Stimulated activated CD4-positive, alpha-beta T cell treated with anti-CD3 and anti-CD28 coated beads, Interleukin-4, amount 100 ng/mL, for 4 hours (primary cell): ENCODE measurements around the gene CA10.

Experiments used
- DNase-seq, 2 experiments: peaks; one replicate each; pipeline ENCODE4 v3.0.0-alpha.2; 2020

CA10 gene

DNA sequence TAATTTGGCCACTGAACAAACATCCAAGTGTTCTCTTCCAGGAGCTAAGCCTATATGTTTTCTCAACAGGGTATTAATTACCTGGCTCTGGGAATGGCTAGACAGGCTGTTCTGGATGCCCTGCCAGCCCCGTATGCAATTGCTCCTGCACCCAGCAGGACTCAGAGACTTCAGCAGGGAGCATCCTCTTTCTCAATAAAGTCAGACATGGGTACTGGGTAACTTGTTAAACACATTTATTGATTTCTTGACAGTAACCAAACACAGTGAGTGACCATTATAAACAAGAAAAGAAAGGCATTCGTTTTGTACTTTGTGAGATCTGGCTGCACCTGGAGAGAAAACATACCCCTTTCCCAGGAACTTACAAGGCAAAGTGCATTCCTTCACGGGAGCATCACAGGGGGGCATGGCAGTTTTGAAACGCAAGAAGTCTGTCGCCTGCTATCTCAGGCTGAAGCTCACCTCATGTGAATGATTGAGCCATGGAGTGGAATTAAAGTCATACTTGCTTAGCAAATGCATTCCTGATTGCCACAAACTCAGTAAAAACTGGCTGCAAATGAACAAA is 528.3 kb downstream of the CA10 start:
- DNase-seq, result no peak

GRCh38 chr17:51629232-51629631 is 529.3 kb downstream of the CA10 start:
- no peak for DNase-seq

DNA sequence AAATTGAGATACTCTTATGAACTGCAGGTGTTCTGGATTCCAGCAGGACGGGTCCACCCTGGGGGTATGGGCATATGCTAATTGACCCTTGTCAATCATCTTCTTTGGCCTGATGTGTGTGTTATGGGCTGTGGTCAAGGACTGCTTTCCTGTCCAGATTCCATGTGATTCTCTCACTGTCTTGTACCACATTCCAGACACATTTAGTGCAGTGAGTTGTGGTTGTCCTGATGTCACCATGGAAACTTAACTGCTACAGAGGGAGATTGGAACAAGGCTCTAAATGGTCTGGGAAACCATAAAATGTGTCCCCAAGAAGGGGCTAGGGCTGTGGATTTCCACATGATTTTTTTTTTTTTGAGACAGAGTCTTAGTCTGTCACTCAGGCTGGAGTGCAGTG is 530.7 kb downstream of the CA10 start:
- DNase-seq, result no peak

GRCh38 chr17:51618476-51618875 is 540.0 kb downstream of the CA10 start:
- no peak for DNase-seq

DNA sequence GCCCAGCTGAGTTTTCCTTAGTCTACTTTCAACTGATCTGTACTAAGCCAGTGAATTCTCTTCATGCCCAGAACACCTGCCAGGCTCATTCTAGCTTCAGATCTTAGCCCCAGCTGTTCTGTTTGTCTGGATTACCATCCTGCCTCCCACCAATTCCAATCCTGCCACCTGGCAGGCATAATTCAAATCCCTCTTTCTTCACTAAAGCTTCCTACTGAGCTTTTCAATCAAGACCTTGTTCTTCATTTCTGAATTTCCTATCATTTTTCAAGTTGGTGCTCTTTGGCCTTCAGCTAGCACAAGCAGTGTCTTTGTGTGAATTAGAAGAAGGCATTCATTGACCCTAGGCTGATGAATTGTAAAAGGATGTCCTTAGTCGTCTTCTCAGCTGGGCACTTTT is 540.5 kb downstream of the CA10 start:
- no peak for DNase-seq

- DNase-seq, result no peak
Observed at GRCh38 chr17:51613255-51613654, 545.3 kb downstream of the CA10 start.

- no peak for DNase-seq
Observed at GRCh38 chr17:51612692-51613091, 545.8 kb downstream of the CA10 start.

- DNase-seq, result no peak
Observed at GRCh38 chr17:51611585-51611984, 546.9 kb downstream of the CA10 start.

DNA sequence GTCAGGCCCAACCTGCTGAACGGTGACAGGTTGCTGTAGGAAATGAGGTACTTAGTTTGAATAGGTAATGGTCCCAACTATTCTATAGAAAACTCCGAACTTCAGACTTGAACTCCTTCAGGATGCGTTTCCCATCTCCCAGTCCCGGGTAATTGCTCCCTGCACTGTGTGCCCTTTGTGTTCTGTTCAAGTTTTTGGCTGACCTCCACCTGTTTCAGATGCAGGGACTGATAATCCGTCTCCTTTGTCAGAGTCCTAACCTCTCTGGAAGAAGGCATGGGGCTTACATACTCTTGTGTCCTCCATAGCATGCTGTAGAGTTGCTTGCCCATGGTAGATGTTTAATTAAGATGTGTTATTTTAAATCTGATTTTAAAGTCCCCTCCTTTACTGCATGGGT is 547.7 kb downstream of the CA10 start:
- DNase-seq, result no peak

GRCh38 chr17:51610155-51610554 is 548.4 kb downstream of the CA10 start:
- no peak for DNase-seq

GRCh38 chr17:51608251-51608933 is 550.1 kb downstream of the CA10 start:
- no peak for DNase-seq

- DNase-seq, result no peak
Observed at GRCh38 chr17:51607512-51607911, 551.0 kb downstream of the CA10 start.

- no peak for DNase-seq
Observed at GRCh38 chr17:51604299-51605020, 554.1 kb downstream of the CA10 start.

DNA sequence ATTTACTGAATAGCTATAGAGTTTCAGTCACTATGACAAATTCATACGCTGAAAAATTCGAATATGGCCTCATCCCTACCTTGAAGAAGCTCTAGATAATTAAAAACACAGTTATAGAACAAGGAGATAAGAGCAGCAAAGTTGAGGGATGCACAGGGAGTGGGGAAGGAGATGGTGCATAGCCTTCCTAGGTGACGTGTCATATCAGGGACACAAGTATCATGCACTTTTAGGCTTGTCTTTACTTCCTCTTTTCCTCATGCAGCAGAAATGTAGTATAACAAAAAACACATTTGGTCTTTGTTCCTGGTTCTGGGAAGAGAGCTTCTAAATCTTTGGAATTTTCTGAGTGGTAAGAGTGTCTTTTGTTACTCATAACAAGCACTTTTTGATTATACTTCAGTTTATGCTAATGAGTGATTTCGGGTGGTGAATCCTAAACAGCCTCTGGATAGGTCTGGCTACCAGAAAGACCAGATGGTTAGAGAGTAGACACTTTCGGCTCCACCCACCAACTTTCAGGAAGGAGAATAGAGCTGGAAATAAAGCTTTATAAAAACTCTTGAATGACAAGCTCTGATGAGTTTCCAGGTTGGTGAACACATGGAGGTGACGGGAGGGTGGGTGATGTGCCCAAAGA is 556.8 kb downstream of the CA10 start:
- DNase-seq, result no peak

DNA sequence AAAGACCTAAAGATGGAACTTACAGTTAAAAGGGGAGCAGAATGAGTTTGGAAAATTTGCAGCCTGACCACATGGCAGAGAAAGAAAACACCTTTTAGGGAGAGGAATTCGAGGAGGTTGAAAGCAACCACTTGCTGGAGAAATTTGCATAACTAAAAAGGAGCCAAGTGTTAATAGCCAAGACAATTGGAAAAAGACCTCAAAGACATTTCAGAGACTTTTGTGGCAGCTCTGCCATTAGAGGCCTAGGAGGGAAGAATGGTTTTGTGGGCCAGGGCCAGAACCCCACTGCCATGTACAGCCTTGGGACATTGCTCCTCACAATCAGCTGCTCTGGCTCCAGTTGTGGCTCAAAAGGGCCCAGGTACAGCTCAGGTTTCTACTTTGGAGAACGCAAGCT is 559.7 kb downstream of the CA10 start:
- DNase-seq, result no peak

DNA sequence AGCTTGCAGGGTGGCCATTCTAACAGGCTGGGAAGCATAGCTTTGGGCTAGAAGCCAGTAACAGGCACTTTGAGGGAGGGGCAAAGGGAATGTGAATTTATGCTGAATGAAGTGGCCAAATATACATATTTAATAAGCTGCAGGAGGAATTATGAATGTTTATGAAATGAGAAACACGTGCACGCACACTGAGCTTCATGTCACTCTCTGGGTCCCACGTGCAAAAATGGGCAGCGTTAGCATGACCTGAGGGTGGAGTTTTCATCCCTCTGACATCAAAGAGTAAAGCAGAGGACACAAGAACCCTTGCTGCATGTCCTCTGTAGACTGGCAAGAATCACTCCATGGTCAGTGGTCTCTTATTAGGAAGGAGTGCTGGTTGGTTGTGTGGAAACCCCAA is 561.2 kb downstream of the CA10 start:
- no peak for DNase-seq

DNA sequence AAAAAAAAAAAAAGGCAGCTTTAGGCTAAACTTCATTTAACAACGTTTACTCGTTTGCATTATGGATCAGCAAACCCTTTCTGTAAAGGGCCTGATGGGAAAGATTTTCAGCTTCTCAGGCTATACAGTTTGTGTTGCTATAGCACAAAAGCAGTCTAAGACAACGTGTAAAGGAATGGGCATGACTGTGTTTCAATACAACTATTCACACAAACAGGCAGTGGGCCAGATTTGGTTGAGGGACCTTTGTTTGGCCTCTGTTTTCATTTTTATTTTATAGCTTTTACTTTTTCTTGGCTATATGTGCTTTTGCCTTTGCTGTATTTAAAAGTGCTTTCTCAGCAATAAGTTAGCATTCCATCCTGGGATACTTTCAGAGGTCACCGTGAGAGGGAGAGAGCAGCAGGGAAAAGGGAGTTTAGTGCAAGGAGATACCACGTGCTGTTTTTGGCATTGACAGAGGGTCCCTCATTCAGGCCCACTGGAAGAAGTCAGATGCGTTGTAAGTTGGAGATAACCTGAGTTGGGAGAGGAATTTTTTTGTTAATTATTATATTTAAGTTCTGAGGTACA is 562.6 kb downstream of the CA10 start:
- DNase-seq, result no peak

GRCh38 chr17:51590071-51590656 is 568.4 kb downstream of the CA10 start:
- no peak for DNase-seq

DNA sequence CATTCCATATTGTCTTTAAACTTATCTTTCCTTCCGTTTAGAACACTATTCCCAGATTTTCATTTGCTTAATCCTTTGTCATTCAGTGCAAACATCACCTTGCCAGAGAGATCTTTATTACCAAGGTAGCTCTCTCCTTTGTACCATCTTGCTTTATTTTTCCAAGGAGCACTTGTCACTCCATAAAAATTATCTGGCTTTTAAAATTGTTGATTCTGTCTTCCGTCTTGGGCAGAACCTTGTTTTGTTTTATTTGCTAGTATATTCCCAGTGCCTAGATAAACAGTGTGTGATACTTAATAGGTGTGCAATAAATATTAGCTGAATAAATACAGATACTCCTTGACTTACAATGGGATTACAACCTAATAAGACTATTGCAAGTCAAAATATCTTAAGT is 570.5 kb downstream of the CA10 start:
- no peak for DNase-seq

- DNase-seq, result no peak
Observed at GRCh38 chr17:51587516-51587915, 571.0 kb downstream of the CA10 start.

- no peak for DNase-seq
Observed at GRCh38 chr17:51585514-51586104, 572.9 kb downstream of the CA10 start.

DNA sequence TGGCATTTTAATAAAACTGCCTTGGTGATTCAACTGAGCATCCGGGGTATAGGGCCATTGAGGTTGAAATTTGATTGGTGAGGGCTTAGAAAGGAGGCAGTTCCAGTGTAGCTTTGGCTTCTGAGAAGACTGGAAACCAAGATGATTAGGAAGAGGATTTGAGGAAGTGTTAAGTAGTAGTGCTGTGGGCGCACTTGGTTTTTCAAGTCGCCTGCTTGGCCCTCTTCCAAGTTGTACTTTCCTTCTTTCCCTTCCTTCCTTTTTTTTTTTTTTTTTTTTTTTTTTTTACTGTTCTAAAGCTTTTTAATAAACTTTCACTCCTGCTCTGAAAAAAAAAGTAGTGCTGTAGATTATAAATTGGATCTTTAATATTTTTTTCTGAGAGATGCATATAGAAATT is 577.6 kb downstream of the CA10 start:
- DNase-seq, result no peak
